IMR-90 (cell line): ENCODE data around the gene PLB1. TPM values are rescaled to one million over a fixed set of nuclear protein-coding genes. Genes with fewer than 3 reads are reported as not detected.

Experiments
- ATAC-seq: fragments of 200-7000 bp; cut with Tn5 transposase; 2 replicates; pipeline ENCODE4 v1.9.1; 2020; ENCODE audit warnings: low read depth, mild to moderate bottlenecking, moderate library complexity
- BruUV-seq: library from RNA; stranded (reverse); fragments of 400-500 nt; replicated peaks from 2 replicates; lab custom pipeline; 2021; lab: Mats Ljungman, UMichigan
- CTCF ChIA-PET: fragments of 300-600 bp; formaldehyde crosslinking; extraction: SDS; loops from one replicate; lab custom pipeline; 2021; ENCODE audit warnings: antibody characterized with exemption; lab: Yijun Ruan, JAX
- POLR2A ChIA-PET: fragments of 300-600 bp; sonication (Branson Sonifier 250); formaldehyde crosslinking; loops from one replicate; lab custom pipeline; 2022; ENCODE audit warnings: antibody characterized with exemption; ENCODE audit not compliant: unreplicated experiment; lab: Charles Lee
- DNase-seq: peaks from one replicate; pipeline ENCODE4 v3.0.0; 2013
- H2AFZ ChIP-seq: replicated peaks from 2 replicates; pipeline ENCODE3; 2013; ENCODE audit warnings: low read length, mild to moderate bottlenecking; ENCODE audit not compliant: poor library complexity
- H2AK5ac ChIP-seq: 2 replicates; pipeline ENCODE4 v1.6.1; 2013; ENCODE audit warnings: low read depth, low read length, inconsistent platforms
- H2AK9ac ChIP-seq: replicated peaks from 2 replicates; pipeline ENCODE3; 2013; ENCODE audit warnings: mild to moderate bottlenecking, low read depth, low read length, moderate library complexity; ENCODE audit not compliant: poor library complexity
- H2BK120ac ChIP-seq: 2 replicates; pipeline ENCODE4 v1.6.1; 2013; ENCODE audit warnings: low read depth, low read length, inconsistent platforms
- H2BK15ac ChIP-seq: 3 replicates; pipeline ENCODE4 v1.6.1; 2013; ENCODE audit warnings: low read depth, low read length, inconsistent platforms
- H2BK20ac ChIP-seq: 2 replicates; pipeline ENCODE4 v1.6.1; 2013; ENCODE audit warnings: low read depth, mild to moderate bottlenecking, inconsistent platforms, low read length, moderate library complexity
- H2BK5ac ChIP-seq: 2 replicates; pipeline ENCODE4 v1.6.1; 2013; ENCODE audit warnings: mild to moderate bottlenecking, low read depth, low read length, inconsistent platforms; ENCODE audit not compliant: poor library complexity, severe bottlenecking
- H3K14ac ChIP-seq: replicated peaks from 2 replicates; pipeline ENCODE4 v1.6.1; 2013; ENCODE audit warnings: low read depth, low read length, inconsistent platforms
- H3K18ac ChIP-seq: 2 replicates; pipeline ENCODE4 v1.6.1; 2013; ENCODE audit warnings: low read depth, low read length, control low read depth
- H3K23ac ChIP-seq: 2 replicates; pipeline ENCODE4 v1.6.1; 2013; ENCODE audit warnings: low read depth, low read length, inconsistent platforms
- H3K27ac ChIP-seq: 2 replicates; pipeline ENCODE4 v1.5.1; 2013; ENCODE audit warnings: mild to moderate bottlenecking, control low read depth, low read length; ENCODE audit not compliant: insufficient read depth
- H3K27me3 ChIP-seq: 2 replicates; pipeline ENCODE4 v1.6.1; 2013; ENCODE audit warnings: low read length; ENCODE audit not compliant: control insufficient read depth, insufficient read depth
- H3K36me3 ChIP-seq: 2 replicates; pipeline ENCODE4 v1.6.1; 2013; ENCODE audit warnings: low read length, mixed read lengths; ENCODE audit not compliant: control insufficient read depth, insufficient read depth
- H3K4ac ChIP-seq: 2 replicates; pipeline ENCODE4 v1.6.1; 2013; ENCODE audit warnings: low read depth, low read length, inconsistent platforms
- H3K4me1 ChIP-seq: 2 replicates; pipeline ENCODE4 v1.6.1; 2013; ENCODE audit warnings: low read length, mixed read lengths; ENCODE audit not compliant: control insufficient read depth, insufficient read depth
- H3K4me2 ChIP-seq: 2 replicates; pipeline ENCODE4 v1.6.1; 2013; ENCODE audit warnings: low read depth, mild to moderate bottlenecking, control low read depth, low read length, moderate library complexity
- H3K4me3 ChIP-seq: 2 replicates; pipeline ENCODE4 v1.5.1; 2013; ENCODE audit warnings: low read depth, mild to moderate bottlenecking, control low read depth, low read length, moderate library complexity; ENCODE audit not compliant: insufficient read depth
- H3K56ac ChIP-seq: 2 replicates; pipeline ENCODE4 v1.6.1; 2013; ENCODE audit warnings: low read length, inconsistent platforms; ENCODE audit not compliant: insufficient read depth; ENCODE audit errors: extremely low read depth
- H3K79me1 ChIP-seq, 2 experiments: 2 replicates each; pipeline ENCODE4 v1.6.1; 2013; ENCODE audit warnings: low read length in 2 of 2, inconsistent platforms in 1 of 2, low read depth in 1 of 2
- H3K9ac ChIP-seq: 2 replicates; pipeline ENCODE4 v1.6.1; 2013; ENCODE audit warnings: low read depth, low read length, control low read depth
- H3K9me1 ChIP-seq: 2 replicates; pipeline ENCODE4 v1.6.1; 2013; ENCODE audit warnings: low read length, inconsistent platforms; ENCODE audit not compliant: insufficient read depth
- H3K9me3 ChIP-seq: 2 replicates; pipeline ENCODE4 v1.6.1; 2013; ENCODE audit warnings: low read length; ENCODE audit not compliant: control insufficient read depth, insufficient read depth
- H4K20me1 ChIP-seq: 2 replicates; pipeline ENCODE4 v1.6.1; 2013; ENCODE audit warnings: low read length, inconsistent platforms; ENCODE audit not compliant: insufficient read depth
- H4K5ac ChIP-seq: 2 replicates; pipeline ENCODE4 v1.6.1; 2013; ENCODE audit warnings: mild to moderate bottlenecking, low read depth, low read length, control low read depth
- H4K8ac ChIP-seq, 2 experiments: 2 replicates each; pipeline ENCODE4 v1.6.1; 2013; ENCODE audit warnings: low read depth in 2 of 2, low read length in 2 of 2, control low read depth in 1 of 2, inconsistent platforms in 1 of 2
- H4K91ac ChIP-seq: 2 replicates; pipeline ENCODE4 v1.6.1; 2013; ENCODE audit warnings: low read depth, low read length, inconsistent platforms; ENCODE audit not compliant: insufficient read depth
- BHLHE40 ChIP-seq: fragments of 150-350 bp; IDR thresholded peaks from 2 replicates; pipeline ENCODE4 v1.6.1; 2016; ENCODE audit warnings: mild to moderate bottlenecking, low read depth, low read length
- CEBPB ChIP-seq: IDR thresholded peaks from 2 replicates; pipeline ENCODE4 v1.6.1; 2012; ENCODE audit warnings: low read depth, low read length, improper control_type of control experiment
- CHD1 ChIP-seq: IDR thresholded peaks from 2 replicates; pipeline ENCODE4 v1.6.1; 2012; ENCODE audit warnings: low read depth, low read length, improper control_type of control experiment
- CTCF ChIP-seq: conservative IDR thresholded peaks from 2 replicates; pipeline ENCODE4 v1.5.1; 2012; ENCODE audit warnings: mild to moderate bottlenecking, low read depth, low read length, improper control_type of control experiment
- ELK1 ChIP-seq: fragments of 150-350 bp; IDR thresholded peaks from 2 replicates; pipeline ENCODE4 v1.6.1; 2016; ENCODE audit warnings: low read depth, mild to moderate bottlenecking, low read length, moderate library complexity, borderline replicate concordance
- FOS ChIP-seq: fragments of 150-350 bp; IDR thresholded peaks from 2 replicates; pipeline ENCODE4 v1.6.1; 2016; ENCODE audit warnings: low read depth, low read length
- MAFK ChIP-seq: IDR thresholded peaks from 2 replicates; pipeline ENCODE4 v1.6.1; 2012; ENCODE audit warnings: low read depth, low read length, improper control_type of control experiment
- MXI1 ChIP-seq: IDR thresholded peaks from 2 replicates; pipeline ENCODE4 v1.6.1; 2012; ENCODE audit warnings: low read depth, mild to moderate bottlenecking, low read length, moderate library complexity, borderline replicate concordance
- NFE2L2 ChIP-seq: fragments of 150-350 bp; IDR thresholded peaks from 2 replicates; pipeline ENCODE4 v1.6.1; 2016; ENCODE audit warnings: low read depth, mild to moderate bottlenecking, low read length
- POLR2A ChIP-seq: IDR thresholded peaks from 2 replicates; pipeline ENCODE4 v1.6.1; 2012; ENCODE audit warnings: mild to moderate bottlenecking, low read depth, low read length
- RAD21 ChIP-seq: IDR thresholded peaks from 2 replicates; pipeline ENCODE4 v1.6.1; 2012; ENCODE audit warnings: low read length, improper control_type of control experiment
- RCOR1 ChIP-seq: IDR thresholded peaks from 2 replicates; pipeline ENCODE4 v1.6.1; 2012; ENCODE audit warnings: mild to moderate bottlenecking, low read length, improper control_type of control experiment; ENCODE audit not compliant: insufficient replicate concordance
- RFX5 ChIP-seq: IDR thresholded peaks from 2 replicates; pipeline ENCODE4 v1.8.0; 2012; ENCODE audit warnings: low read depth, mild to moderate bottlenecking, low read length, moderate library complexity
- SMC3 ChIP-seq: fragments of 150-350 bp; IDR thresholded peaks from 2 replicates; pipeline ENCODE4 v1.6.1; 2016; ENCODE audit warnings: low read depth, mild to moderate bottlenecking, antibody characterized with exemption, low read length, moderate library complexity
- USF2 ChIP-seq: fragments of 150-350 bp; IDR thresholded peaks from 2 replicates; pipeline ENCODE4 v1.6.1; 2017; ENCODE audit warnings: mild to moderate bottlenecking, antibody characterized with exemption, low read length, low read depth
- WGBS, 2 experiments: methylation state at CpG; one replicate each; pipeline versions ENCODE4 v1.1.5 to v1.1.7; 2013; ENCODE audit warnings: missing lambda C conversion rate in 2 of 2; ENCODE audit not compliant: insufficient read length in 1 of 2; ENCODE audit errors: extremely low coverage in 2 of 2; 5-methylcytosine and 5-hydroxymethylcytosine counted together
- dilution Hi-C: fragments of 300-500 bp; cut with HindIII; formaldehyde crosslinking; loops from one replicate; pipeline ENCODE4 v1.14.3; 2018; ENCODE audit warnings: low sequenced_read_pairs; ENCODE audit not compliant: unreplicated experiment
- in situ Hi-C: fragments of 300-500 bp; cut with MboI; formaldehyde crosslinking; loops from 3 replicates; pipeline ENCODE4 v1.14.3; 2019; ENCODE audit warnings: low sequenced_read_pairs, inconsistent platforms, mixed read lengths
- intact Hi-C: fragments of 100-400 bp; cut with micrococcal nuclease; formaldehyde crosslinking; loops from 2 replicates; pipeline ENCODE4 v1.10.0; 2022
- polyA plus RNA-seq, 3 experiments: library from polyadenylated mRNA; depleted of rRNA; stranded (reverse); fragments of >200 nt; gene quantifications; 2 replicates each; pipeline ENCODE4 v1.2.3, GENCODE V29; 2012; ENCODE audit warnings: low replicate concordance in 1 of 3
- total RNA-seq: library from RNA; depleted of rRNA; stranded (reverse); fragments of >200 nt; gene quantifications from 2 replicates; pipeline ENCODE4 v1.2.3, GENCODE V29; 2012

Gene PLB1
- total and polyA plus RNA-seq, 2 of the 4 experiments (the other 2 are of a cell fraction), result 0.74 to 0.90 TPM

GRCh38 chr2:28653892-28654662 lies 158.2 kb downstream of the PLB1 start:
- ChIA-PET CTCF (interaction anchor here (0.6 kb wide), 1 partner anchor 130 kb away, joined by 5 read pairs; no protein-coding TSS in a partner anchor), POLR2A (no interaction called here)
- Histone ChIP-seq H2BK15ac (peak overlapping the region; percentile 57; the same call in 2 of the 3 replicates), H2BK120ac (peak overlapping the region; percentile 39; the same call in 1 of the 2 replicates), H2AK9ac (no peak overlapping the region), H3K56ac (no peak overlapping the region), H4K8ac (no peak overlapping the region), H3K4ac (peak overlapping the region; percentile 10; the same call in 1 of the 2 replicates), H3K9ac (no peak overlapping the region), H3K23ac (peak overlapping the region; percentile 28; the same call in 1 of the 2 replicates), H2BK20ac (peak overlapping the region; percentile 48; the same call in 1 of the 2 replicates), H4K91ac (no peak overlapping the region), H3K9me1 (peaks cover 14% of the 10 kb centered on the region; the same call in 1 of the 2 replicates), H3K14ac (peak overlapping the region; percentile 69; the same call in 1 of the 2 replicates), H3K4me1 (peaks cover 20% of the 10 kb centered on the region), H3K9me3 (no peaks in the 10 kb centered on the region), H3K18ac (no peak overlapping the region), H3K36me3 (no peaks in the 10 kb centered on the region), H2BK5ac (no peak overlapping the region), H3K27ac (no peak overlapping the region), H3K27me3 (no peaks in the 10 kb centered on the region), H2AFZ (no peak overlapping the region), H4K5ac (no peak overlapping the region), H3K4me2 (no peak overlapping the region; the same call in 1 of the 2 replicates), H4K20me1 (no peaks in the 10 kb centered on the region), H2AK5ac (peak overlapping the region; percentile 88), H3K79me1 (no peaks in the 10 kb centered on the region), H3K4me3 (no peak overlapping the region)
- no peak for DNase-seq
- intact Hi-C loops (no loop called here), in situ Hi-C loops (no loop called here), dilution Hi-C loops (no loop called here)
- no TSS peak for BruUV-seq
- no CpG with 5 or more reads among the region's 2 CpGs for WGBS, 2 experiments
- no peak; the same call in 1 of the 2 replicates for ATAC-seq
- no peak for TF ChIP-seq MXI1
- TF ChIP-seq RCOR1, result no peak
- TF ChIP-seq ELK1, result no peak
- no peak for TF ChIP-seq RFX5
- TF ChIP-seq BHLHE40, result no peak
- no peak for TF ChIP-seq MAFK
- no peak for TF ChIP-seq CHD1
- TF ChIP-seq CEBPB, result no peak
- no peak for TF ChIP-seq POLR2A
- TF ChIP-seq NFE2L2, result no peak
- no peak for TF ChIP-seq FOS
- TF ChIP-seq SMC3, result no peak
- TF ChIP-seq USF2, result no peak
- no peak for TF ChIP-seq RAD21
- TF ChIP-seq CTCF, result no peak
